Naive B cell (primary cell): ENCODE results near the gene NCAPD2. TPM values are rescaled to one million over a fixed set of nuclear protein-coding genes. Genes with fewer than 3 reads are reported as not detected.
"Not testable (repeated sequence)": the region's sequence is repeated elsewhere in the genome, so short reads cannot be mapped to it uniquely, and the experiment has no call there.

Source experiments
- ATAC-seq, 2 donors: fragments of 150-1000 bp; cut with Tn5 transposase; 2 replicates each; pipeline ENCODE4 v1.10.0; 2021; ENCODE audit warnings: low read depth in 2 of 2, mild to moderate bottlenecking in 2 of 2, moderate library complexity in 2 of 2
- DNase-seq: peaks from one replicate; pipeline ENCODE4 v3.0.0; 2022
- H3K27ac Mint-ChIP-seq, 6 donors: one replicate each; pipeline ENCODE4 v1.8.0; 2020 to 2022; ENCODE audit warnings: mild to moderate bottlenecking in 6 of 6, mixed read lengths in 6 of 6, moderate library complexity in 5 of 6, inconsistent platforms in 2 of 6
- H3K27me3 Mint-ChIP-seq, 3 donors: one replicate each; pipeline ENCODE4 v1.8.0; 2021 to 2022; ENCODE audit warnings: mixed read lengths in 3 of 3, mild to moderate bottlenecking in 1 of 3
- H3K36me3 Mint-ChIP-seq, 2 donors: one replicate each; pipeline ENCODE4 v1.8.0; 2020 to 2022; ENCODE audit warnings: mixed read lengths in 2 of 2, inconsistent platforms in 1 of 2, mild to moderate bottlenecking in 1 of 2
- H3K4me1 Mint-ChIP-seq, 3 donors: one replicate each; pipeline ENCODE4 v1.8.0; 2020 to 2022; ENCODE audit warnings: mixed read lengths in 3 of 3, inconsistent platforms in 1 of 3, mild to moderate bottlenecking in 1 of 3, moderate library complexity in 1 of 3
- H3K4me3 Mint-ChIP-seq, 8 donors: one replicate each; pipeline ENCODE4 v1.8.0; 2020 to 2022; ENCODE audit warnings: mild to moderate bottlenecking in 8 of 8, mixed read lengths in 8 of 8, moderate library complexity in 8 of 8, inconsistent platforms in 2 of 8
- H3K9me3 Mint-ChIP-seq, 7 donors: one replicate each; pipeline ENCODE4 v1.8.0; 2020 to 2022; ENCODE audit warnings: mixed read lengths in 7 of 7, mild to moderate bottlenecking in 5 of 7, inconsistent platforms in 2 of 7, moderate library complexity in 1 of 7
- polyA plus RNA-seq, 6 donors: library from polyadenylated mRNA; unstranded; fragments of 300-500 nt; fragmentation: Illumina TruSeq; gene quantifications; one replicate each; pipeline ENCODE4 v1.2.3, GENCODE V29; 2021; ENCODE audit warnings: low read depth in 6 of 6

NCAPD2 gene
- polyA plus RNA-seq, 6 donors from 2014 or later: 13.3 to 25.5 (median 17.8) TPM

GRCh38 chr12:6469609-6470374 lies 24.1 kb upstream of the NCAPD2 start:
- H3K27ac Mint-ChIP-seq: peak overlapping the region; percentile 38 to 96 (median 92)
- peak overlapping the region; percentile 77 to 98 (median 94) for H3K4me3 Mint-ChIP-seq
- H3K27me3 Mint-ChIP-seq: no peaks in the 10 kb centered on the region
- H3K4me1 Mint-ChIP-seq: peaks cover 47 to 57% (median 50%) of the 10 kb centered on the region in 3 donors
- DNase-seq (no peak), ATAC-seq (no peak)
- H3K9me3 Mint-ChIP-seq: no peaks in the 10 kb centered on the region
- peaks cover 0 to 5% of the 10 kb centered on the region in 2 donors for H3K36me3 Mint-ChIP-seq

GRCh38 chr12:6470375-6471163 lies 23.3 kb upstream of the NCAPD2 start, which contains the start of gene VAMP1:
Gene VAMP1, minus strand, starts transcription at chr12:6470677. Its CDS starts 146 bp downstream, at chr12:6470531.
- peak within 1 kb of the TSS; percentile 87 to 96 (median 94) for H3K27ac Mint-ChIP-seq
- ATAC-seq (peak; percentile 90 to 91), DNase-seq (peak; percentile 95)
- no peaks in the 10 kb centered on the region for H3K9me3 Mint-ChIP-seq
- H3K27me3 Mint-ChIP-seq: no peaks in the 10 kb centered on the region
- peaks cover 0 to 3% of the 10 kb centered on the region in 2 donors for H3K36me3 Mint-ChIP-seq
- peaks cover 45 to 52% (median 46%) of the 10 kb centered on the region in 3 donors for H3K4me1 Mint-ChIP-seq
- peak within 1 kb of the TSS; percentile 77 to 98 (median 94) for H3K4me3 Mint-ChIP-seq

- Mint-ChIP-seq H3K4me1 (peaks cover 32 to 39% (median 34%) of the 10 kb centered on the region in 3 donors), H3K27ac (peak overlapping the region in 2 of 6 donors; percentile 3 to 66), H3K27me3 (peaks cover 0 to 8% (median 2%) of the 10 kb centered on the region in 3 donors), H3K36me3 (no peaks in the 10 kb centered on the region), H3K9me3 (no peaks in the 10 kb centered on the region), H3K4me3 (peak overlapping the region in 4 of 8 donors; percentile 7 to 98 (median 72))
- DNase-seq: no peak
- no peak for ATAC-seq
Observed at GRCh38 chr12:6471989-6472360, 21.9 kb upstream of the NCAPD2 start.

GRCh38 chr12:6472491-6472890 lies 21.4 kb upstream of the NCAPD2 start:
- peak overlapping the region in 1 of 6 donors; percentile 66 for H3K27ac Mint-ChIP-seq
- H3K36me3 Mint-ChIP-seq: no peaks in the 10 kb centered on the region
- H3K4me1 Mint-ChIP-seq: peaks cover 27 to 34% (median 29%) of the 10 kb centered on the region in 3 donors
- H3K4me3 Mint-ChIP-seq: peak overlapping the region in 3 of 8 donors; percentile 7 to 98 (median 59)
- DNase-seq (no peak), ATAC-seq (no peak)
- no peaks in the 10 kb centered on the region for H3K9me3 Mint-ChIP-seq
- peaks cover 0 to 8% (median 5%) of the 10 kb centered on the region in 3 donors for H3K27me3 Mint-ChIP-seq

GRCh38 chr12:6475233-6475975 lies 18.5 kb upstream of the NCAPD2 start:
- H3K4me3 Mint-ChIP-seq, H3K36me3 Mint-ChIP-seq, H3K9me3 Mint-ChIP-seq, H3K27ac Mint-ChIP-seq, ATAC-seq, H3K4me1 Mint-ChIP-seq, DNase-seq: not testable (repeated sequence)
- peaks cover 4 to 15% (median 12%) of the 10 kb centered on the region in 3 donors for H3K27me3 Mint-ChIP-seq

GRCh38 chr12:6476489-6476888 lies 17.4 kb upstream of the NCAPD2 start:
- peaks cover 4 to 16% (median 13%) of the 10 kb centered on the region in 3 donors for H3K27me3 Mint-ChIP-seq
- no peak overlapping the region for H3K4me3 Mint-ChIP-seq
- H3K36me3 Mint-ChIP-seq: no peaks in the 10 kb centered on the region
- ATAC-seq: no peak
- no peaks in the 10 kb centered on the region for H3K9me3 Mint-ChIP-seq
- peaks cover 0 to 1% (median 0%) of the 10 kb centered on the region in 3 donors for H3K4me1 Mint-ChIP-seq
- no peak for DNase-seq
- no peak overlapping the region for H3K27ac Mint-ChIP-seq

- H3K27ac Mint-ChIP-seq: peak overlapping the region in 1 of 6 donors; percentile 54
- DNase-seq, ATAC-seq, H3K9me3 Mint-ChIP-seq, H3K36me3 Mint-ChIP-seq, H3K4me3 Mint-ChIP-seq, H3K4me1 Mint-ChIP-seq: not testable (repeated sequence)
- H3K27me3 Mint-ChIP-seq: peaks cover 5 to 16% (median 13%) of the 10 kb centered on the region in 3 donors
Observed at GRCh38 chr12:6477601-6478377, 16.1 kb upstream of the NCAPD2 start.

- Mint-ChIP-seq H3K9me3 (no peaks in the 10 kb centered on the region), H3K4me1 (no peaks in the 10 kb centered on the region), H3K36me3 (no peaks in the 10 kb centered on the region), H3K4me3 (no peak overlapping the region), H3K27ac (no peak overlapping the region), H3K27me3 (peaks cover 11 to 16% (median 13%) of the 10 kb centered on the region in 3 donors)
- ATAC-seq (no peak), DNase-seq (no peak)
Observed at GRCh38 chr12:6478416-6478815, 15.5 kb upstream of the NCAPD2 start.

- H3K4me3 Mint-ChIP-seq: no peak overlapping the region
- no peak overlapping the region for H3K27ac Mint-ChIP-seq
- peaks cover 5 to 10% (median 7%) of the 10 kb centered on the region in 3 donors for H3K4me1 Mint-ChIP-seq
- H3K36me3 Mint-ChIP-seq: peaks cover 5 to 16% of the 10 kb centered on the region in 2 donors
- DNase-seq (no peak), ATAC-seq (no peak)
- H3K27me3 Mint-ChIP-seq: peaks cover 0 to 5% (median 3%) of the 10 kb centered on the region in 3 donors
- peaks cover 0 to 1% (median 0%) of the 10 kb centered on the region in 7 donors for H3K9me3 Mint-ChIP-seq
Observed at GRCh38 chr12:6488240-6488639, 5.7 kb upstream of the NCAPD2 start.

GRCh38 chr12:6489449-6489848 lies 4.5 kb upstream of the NCAPD2 start:
- ATAC-seq (no peak), DNase-seq (no peak)
- Mint-ChIP-seq H3K4me3 (no peak overlapping the region), H3K27me3 (peaks cover 0 to 3% (median 0%) of the 10 kb centered on the region in 3 donors), H3K36me3 (peaks cover 5 to 17% of the 10 kb centered on the region in 2 donors), H3K9me3 (peaks cover 0 to 1% (median 0%) of the 10 kb centered on the region in 7 donors), H3K4me1 (peaks cover 10 to 17% (median 13%) of the 10 kb centered on the region in 3 donors), H3K27ac (no peak overlapping the region)

GRCh38 chr12:6490673-6491072 lies 3.2 kb upstream of the NCAPD2 start:
- not testable (repeated sequence) for DNase-seq, H3K27me3 Mint-ChIP-seq, H3K9me3 Mint-ChIP-seq, H3K27ac Mint-ChIP-seq, ATAC-seq
- Mint-ChIP-seq H3K4me3 (peak overlapping the region in 1 of 8 donors; percentile 32), H3K4me1 (peaks cover 20 to 30% (median 24%) of the 10 kb centered on the region in 3 donors), H3K36me3 (peaks cover 5 to 17% of the 10 kb centered on the region in 2 donors)

GRCh38 chr12:6492838-6493496 lies 935 bp upstream of the NCAPD2 start, which contains the start of gene MRPL51:
Gene MRPL51, minus strand, starts transcription at chr12:6493262. Its CDS starts 126 bp downstream, at chr12:6493136.
- Mint-ChIP-seq H3K4me1 (peaks cover 22 to 30% (median 28%) of the 10 kb centered on the region in 3 donors), H3K4me3 (peak within 1 kb of the TSS; percentile 88 to 99 (median 97)), H3K9me3 (peaks cover 0 to 1% (median 0%) of the 10 kb centered on the region in 7 donors), H3K27me3 (peaks cover 0 to 2% (median 0%) of the 10 kb centered on the region in 3 donors), H3K36me3 (peaks cover 5 to 17% of the 10 kb centered on the region in 2 donors), H3K27ac (peak within 1 kb of the TSS; percentile 95 to 99 (median 96))
- DNase-seq (peak; percentile 96), ATAC-seq (peak; percentile 79)
